ENCODE data around the gene CRB1.
"Not testable (repeated sequence)": the region's sequence is repeated elsewhere in the genome, so short reads cannot be mapped to it uniquely, and the experiment has no call there.

CRB1 gene

DNA sequence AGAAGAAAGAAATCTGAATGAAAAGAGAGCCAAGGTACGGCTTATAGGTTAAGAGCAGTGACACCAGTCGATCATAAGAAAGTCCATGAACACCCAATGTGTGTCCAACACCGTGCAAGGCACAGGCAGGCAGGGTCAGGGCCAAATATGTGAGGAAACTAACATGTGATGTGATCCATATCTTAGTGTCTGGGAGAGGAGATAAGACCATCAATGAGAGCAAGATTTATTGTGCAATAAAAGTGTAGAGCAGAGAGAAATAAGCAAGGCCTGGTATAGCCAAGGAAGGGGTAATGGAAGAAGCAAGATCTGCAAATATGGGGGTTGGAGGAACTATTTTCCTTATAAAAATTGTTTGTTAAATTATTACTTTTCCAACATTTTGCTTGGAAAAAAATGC lies 198.8 kb downstream of the CRB1 start:
- no peak for DNase-seq

DNA sequence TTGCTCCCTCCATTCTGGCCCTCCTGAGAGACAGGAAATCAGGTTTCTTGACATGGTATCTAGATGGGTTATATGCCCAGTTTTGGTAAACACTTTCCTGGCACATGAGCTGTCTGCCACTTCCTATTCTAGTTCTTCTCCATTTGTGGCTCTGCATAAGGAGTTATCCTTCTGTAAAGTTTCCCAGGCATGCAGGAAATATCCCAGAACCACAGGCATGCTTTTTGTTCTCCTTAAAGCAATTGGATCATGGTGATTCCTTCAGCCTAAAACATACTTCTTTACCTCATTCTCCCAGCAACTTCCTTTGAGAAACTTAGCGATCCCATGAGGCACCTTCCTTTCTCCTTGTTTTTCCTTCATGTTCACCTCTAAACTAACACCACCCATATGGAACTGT lies 199.8 kb downstream of the CRB1 start:
- peak; percentile 73 for DNase-seq

DNA sequence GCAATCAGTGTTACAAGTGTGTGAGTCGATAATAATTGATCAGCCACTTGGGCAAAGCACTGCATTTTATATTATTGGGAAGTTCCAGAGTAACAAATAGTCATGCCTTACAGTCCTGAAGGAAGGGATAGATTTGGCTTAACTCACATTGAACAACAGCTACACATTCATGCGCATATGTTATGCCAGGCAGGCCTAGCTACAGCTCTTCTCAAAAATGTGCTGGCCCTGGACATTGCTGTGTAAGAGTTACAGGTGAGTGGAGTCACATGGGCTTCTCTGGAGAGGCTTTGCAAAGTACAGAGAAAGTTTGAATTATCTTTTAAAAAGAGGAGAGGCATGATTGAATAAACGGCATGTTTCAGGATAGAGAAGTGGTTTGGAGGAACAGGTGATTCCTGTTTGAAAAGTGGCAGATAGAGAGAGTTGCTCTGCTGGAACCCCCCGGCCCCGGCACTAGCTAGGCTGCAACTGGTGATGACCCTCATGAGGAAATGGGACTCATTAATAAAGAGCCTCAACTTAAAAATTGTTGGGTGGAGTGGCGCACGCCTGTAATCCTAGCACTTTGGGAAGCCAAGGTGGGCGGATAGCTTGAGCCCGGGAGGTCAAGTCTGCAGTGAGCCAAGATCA lies 200.6 kb downstream of the CRB1 start:
- no peak for DNase-seq

DNA sequence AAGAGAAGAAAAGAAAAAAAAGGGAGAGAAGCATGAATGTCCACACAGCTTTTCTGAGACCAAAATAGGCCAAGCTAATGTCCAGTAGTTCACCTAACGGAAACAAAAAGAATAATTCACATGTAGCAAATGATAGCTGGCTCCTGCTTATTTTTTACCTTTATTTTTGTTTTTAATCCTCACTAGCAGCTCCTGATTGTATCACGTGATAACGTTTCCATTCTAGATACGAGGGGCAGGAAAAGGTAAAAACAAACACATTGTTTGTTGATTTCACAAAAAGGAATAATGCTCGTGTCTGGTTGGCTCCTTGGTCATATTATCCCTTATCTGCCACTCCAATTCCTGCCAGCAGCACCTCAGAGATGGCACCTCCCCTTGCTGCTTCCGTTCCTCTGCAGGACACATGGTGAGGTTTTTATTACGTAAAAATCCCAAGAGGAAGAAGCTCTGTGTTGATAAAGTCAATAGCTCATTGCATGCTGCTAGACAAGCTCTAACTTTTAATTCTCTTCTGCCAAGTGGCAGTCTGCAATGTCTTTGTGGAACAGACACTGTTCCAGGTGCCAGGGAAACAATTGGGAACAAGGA lies 201.7 kb downstream of the CRB1 start:
- DNase-seq = no peak

DNA sequence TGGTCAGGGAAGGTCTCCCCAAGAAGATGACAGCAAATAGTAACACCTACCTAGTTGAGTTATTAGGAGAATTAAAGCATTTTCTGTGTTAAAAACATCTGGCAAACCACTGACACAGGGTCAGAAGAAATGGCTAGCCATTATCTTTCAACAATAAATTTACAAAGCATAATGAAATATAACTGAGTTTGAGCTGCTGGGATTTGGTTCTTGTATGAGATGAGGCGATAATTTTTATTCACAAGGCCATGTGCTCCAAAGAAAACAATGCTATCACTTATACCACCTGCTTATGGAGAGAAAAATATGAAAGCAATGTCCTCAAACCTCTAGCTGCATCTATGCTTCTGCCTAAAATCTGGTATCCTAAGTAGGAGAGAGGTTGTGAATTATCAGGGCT lies 202.3 kb downstream of the CRB1 start:
- no peak for DNase-seq

DNA sequence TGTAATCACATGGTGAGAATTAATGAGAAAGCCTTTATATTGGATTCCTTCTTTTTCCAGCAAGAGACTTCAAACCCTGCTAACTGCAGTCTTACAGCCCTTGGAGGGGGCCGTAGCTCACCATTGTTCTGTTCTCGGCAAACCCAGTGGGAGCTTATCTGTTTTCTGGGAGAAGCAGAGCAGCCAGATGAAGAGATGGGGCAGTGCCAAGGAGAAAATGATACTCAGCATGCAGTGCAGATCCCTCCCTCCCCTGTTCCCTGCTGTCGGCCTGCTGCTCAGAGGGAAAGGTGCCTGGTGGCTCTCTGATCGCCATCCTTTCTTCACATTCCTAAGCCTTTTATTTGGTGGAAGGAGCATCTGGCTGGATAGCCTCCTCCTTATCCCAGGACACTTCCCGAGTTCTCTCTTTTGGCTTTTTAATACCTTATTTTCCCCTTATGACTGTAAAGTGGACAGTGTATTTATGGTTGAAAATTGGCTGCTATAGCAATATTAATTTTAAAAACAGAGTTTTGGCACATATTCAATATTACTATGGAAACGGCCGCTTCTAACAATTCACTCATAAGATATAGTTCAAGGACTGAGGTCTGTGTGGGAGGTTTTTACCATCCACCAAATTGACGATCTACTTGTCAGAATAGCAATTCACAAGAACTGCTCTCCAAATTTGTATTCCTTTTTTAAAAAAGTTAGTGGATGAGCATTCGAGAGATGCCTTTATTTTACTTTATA lies 203.4 kb downstream of the CRB1 start:
- no peak for DNase-seq

DNA sequence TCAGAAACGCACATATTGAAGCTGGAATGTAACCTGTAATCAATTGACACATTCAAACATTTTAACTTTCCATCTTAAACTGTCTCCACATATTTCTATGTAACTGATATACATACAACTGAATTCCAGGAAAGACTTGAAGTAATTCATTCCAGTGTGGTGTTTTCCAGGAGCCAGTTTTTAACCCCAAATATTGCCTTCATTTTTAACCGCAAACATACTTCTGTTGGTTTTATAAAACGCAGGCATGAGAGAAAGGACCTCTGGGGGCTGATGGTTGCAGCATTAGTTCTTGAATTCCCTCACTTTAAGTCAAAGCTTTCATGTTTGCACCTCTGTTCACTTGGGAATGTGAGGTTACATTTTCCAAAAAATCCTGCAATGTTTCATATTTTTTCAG lies 204.1 kb downstream of the CRB1 start:
- no peak for DNase-seq

DNA sequence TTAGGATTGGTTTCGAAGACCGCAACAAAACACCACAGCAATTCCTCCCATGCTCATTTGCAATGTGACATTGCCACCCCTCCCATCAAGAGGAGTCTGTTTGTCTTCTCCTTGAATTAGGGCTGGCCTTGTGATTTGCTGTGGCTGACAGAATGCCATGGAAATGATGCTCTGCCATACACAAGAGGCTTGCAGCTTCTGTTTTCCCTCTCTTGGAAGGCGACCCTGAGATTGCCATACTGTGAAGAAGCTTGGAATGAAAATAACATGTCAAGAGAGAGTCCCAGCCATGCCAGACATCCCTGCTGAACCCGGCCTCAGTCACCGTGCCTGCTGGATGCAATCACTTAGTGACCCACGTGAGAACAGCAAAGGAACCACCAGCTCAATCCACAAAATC lies 212.4 kb downstream of the CRB1 start:
- DNase-seq = no peak

DNA sequence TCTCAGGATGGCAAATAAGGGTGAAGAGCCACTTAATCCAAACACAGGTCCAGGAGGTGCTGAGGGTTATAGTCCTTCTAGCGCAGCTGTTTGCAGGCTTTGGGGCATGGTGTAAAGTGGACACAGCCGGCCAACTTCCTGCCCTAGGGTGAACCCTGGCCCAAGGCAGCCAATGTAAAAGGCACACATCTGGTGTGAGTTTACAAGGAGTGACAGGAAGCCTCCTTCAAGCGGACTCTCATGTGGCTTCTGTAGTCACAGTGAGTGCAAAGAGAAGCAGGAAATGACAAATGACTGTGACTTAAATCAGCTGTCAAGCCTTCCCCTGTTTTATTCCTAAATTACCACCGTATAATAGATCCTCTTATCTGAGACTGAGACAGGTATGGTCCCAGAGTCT lies 213.0 kb downstream of the CRB1 start:
- no peak for DNase-seq

DNA sequence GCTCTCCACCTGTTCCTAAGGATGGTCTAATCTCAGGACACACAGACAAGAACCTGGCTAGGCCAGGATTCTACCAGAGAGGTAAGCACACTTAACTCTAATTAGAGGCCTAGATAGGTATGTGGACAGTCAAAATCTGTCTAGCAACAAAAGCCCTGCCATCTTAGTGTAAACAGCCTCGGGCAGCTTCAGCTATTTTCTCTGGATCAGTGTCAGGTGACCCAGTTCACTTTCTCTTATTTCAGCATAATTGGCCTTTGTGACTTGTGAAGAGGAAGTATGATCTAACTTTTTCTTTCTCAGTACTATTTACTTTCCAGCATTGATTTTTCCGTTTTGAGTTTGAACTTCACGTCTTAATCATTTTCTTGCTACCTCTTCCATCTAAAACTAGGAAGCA lies 217.7 kb downstream of the CRB1 start:
- DNase-seq = no peak

DNA sequence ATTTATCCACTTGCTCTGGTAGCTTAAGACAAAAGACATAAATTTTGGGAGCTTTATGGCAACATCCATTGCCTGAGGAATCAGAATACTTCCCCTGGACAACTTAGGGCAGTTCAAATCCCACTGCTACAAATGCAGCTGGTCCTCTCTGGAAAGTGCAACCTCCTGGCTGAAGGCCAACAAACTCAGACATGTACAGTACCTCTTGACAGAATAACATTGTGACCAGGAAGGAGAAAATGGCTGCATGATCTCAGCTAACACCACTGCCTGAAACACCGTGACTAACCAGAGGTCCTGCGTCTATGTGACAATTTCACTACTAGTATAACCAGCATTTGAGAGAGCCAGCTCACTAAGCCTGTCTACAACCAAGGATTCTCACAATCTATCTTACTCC lies 218.9 kb downstream of the CRB1 start:
- no peak for DNase-seq

DNA sequence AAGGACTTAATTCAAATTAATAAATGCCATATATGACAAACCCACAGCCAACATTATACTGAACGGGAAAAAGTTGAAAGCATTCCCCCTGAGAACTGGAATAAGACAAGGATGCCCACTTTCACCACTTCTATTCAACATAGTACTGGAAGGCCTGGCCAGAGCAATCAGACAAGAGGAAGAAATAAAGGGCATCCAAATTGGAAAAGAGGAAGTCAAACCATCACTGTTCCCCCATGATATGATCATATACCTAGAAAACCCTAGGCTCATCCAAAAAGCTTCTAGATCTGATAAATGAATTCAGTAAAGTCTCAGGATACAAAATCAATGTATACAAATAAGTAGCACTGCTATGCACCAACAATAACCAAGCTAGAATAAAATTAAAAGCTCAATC lies 223.5 kb downstream of the CRB1 start:
- not testable (repeated sequence) for DNase-seq

DNA sequence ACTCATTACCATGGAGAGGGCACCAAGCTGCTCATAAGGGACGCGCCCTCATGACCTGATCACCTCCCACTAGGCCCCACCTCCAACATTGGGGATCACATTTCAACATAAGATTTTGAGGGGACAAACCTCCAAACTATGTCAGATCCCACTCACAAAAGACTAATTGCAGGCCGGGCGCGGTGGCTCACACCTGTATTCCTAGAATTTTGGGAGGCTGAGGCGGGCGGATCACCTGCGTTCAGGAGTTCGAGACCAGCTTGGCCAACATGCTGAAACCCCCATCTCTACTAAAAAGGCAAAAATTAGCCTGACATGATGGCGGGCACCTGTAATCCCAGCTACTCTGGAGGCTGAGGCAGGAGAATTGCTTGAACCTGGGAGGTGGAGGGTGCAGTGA lies 228.7 kb downstream of the CRB1 start:
- no peak for DNase-seq

DNA sequence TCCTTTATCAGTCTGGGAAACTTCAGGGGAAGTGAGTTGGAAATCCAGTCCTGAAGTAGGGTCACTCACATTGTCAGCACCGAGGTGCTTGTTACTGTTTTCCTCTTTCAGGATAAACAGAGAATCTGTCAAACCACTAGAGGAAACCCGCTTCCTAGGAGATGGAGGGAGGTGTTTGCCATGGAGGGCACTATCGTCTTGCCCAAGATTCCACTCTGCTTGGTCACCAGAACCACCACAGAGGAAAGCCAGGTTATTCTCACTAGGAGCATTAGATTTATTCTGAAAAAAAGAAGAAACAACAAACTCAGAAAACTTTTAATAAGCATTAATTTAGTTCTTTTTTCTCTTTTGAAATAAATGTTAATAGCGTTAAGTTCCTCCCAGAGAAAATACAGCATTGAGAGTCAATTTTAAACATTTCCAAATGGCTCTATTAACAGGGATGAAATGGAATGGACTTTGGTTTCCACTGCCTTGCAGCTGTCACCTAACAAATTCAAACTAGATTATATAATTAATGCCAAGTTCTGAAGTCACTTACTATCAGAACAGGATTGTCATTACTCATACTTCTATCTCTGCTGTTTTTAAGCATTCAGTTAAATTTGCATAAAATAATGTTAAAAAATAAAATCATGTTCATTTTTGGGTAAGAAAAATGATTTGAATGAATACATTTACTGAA lies 242.8 kb downstream of the CRB1 start:
- peak; percentile 4 for DNase-seq

DNA sequence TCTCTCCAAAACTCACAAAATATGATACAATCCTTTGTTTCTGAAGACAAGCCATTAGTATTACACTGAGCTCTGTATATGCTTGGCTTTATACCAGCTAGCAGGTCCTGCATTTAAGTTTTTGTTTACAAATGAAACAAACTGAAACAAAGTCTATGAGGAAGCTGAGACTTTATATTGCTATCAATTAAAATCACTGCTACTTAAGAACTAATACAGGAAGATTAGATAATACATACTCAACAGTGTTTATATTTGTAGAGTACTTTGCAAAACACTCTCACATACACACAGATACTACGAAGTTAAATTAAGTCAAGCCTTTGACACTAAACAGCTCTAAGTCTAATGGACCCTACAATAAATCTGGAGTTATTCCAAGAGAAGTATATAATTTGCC lies 247.4 kb downstream of the CRB1 start:
- DNase-seq = no peak

DNA sequence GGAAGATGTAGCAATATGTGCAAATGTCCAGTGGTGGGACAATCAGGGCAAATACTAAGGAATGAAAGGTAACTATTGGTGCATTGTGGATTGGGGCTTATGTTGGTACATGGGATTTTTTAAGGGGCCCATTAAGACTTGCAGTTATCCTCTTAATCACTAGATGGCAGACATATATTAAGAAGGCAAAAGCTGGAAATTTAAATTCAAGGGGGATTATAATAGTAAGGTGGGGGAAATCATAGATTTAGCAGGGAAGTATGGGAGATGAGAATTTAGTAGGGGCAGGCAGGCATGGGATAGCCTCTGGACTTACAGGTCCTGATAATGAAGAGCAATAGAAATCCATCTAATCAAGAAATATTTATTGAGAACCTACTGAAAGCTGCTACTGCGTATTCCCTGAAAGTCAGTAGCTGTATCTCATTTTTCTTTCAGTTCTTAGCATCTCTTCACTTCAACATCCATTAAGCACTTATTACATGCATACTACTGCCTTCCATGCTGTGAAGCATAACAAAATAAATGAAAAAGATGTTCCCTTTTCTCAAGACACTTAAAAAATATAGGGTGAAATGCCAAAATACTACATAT lies 251.8 kb downstream of the CRB1 start:
- DNase-seq = no peak

DNA sequence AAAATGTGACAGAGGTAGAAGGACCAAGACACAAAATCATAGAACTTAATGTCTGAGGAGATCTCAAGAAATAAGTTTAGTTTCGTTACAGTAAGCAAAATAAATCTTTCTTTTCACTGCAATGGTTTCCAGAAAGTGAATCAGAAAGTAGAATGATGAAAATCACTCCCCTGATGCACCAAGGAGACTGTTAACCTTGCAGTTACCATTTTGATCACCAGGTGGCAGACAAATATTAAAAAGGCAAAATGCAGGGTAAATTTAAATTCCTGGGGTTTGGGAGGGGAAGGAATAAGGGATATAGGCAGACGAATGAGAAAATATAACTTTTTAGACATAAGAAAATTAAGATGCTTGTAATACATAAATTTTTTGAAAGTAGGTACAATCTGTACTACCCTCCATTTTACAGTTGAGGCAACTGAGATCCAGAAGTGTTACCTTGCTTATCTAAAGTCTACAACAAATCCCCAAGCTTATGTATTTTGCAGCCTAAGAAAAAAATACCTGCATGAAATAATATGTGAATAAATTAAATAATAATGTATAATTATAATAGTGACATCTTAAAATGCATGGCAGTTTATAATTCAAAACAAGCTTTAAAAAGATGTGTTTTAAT lies 253.2 kb downstream of the CRB1 start:
- DNase-seq = no peak

DNA sequence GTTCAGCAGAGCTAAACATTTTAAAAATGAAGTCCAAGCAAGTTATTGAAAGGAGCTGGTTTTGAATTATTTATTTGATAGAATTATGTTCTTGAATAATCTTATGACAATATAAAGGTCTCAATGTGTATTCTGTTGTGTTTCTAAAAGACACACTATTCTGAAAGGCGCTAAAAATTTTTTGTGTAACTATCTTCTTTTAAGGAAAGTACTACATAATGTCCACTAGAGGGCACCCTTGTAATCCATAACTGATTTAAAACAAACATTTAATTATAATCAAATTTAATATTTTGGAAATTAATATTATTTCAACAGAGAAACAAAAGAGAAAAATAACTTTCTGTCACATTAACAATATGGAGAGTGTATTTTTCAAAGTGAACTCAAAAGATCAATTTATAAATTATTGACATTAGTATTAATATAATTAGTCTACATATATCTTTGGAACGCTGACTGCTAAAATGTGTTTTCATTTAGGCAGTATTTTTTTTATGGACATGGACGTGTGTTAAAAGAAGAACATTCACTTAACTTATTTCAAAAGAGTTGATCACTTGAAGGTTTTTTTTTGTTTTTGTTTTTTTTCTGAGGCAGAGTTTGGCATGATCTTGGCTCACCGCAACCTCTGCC lies 258.8 kb downstream of the CRB1 start:
- no peak for DNase-seq
